HCT116 (cell line): ENCODE results near the gene PCCA. TPM values are rescaled to one million over a fixed set of nuclear protein-coding genes. Genes with fewer than 3 reads are reported as not detected.
"Not testable (repeated sequence)": the region's sequence is repeated elsewhere in the genome, so short reads cannot be mapped to it uniquely, and the experiment has no call there.

Experiments used
- ATAC-seq: fragments of 200-7000 bp; cut with Tn5 transposase; 2 replicates; pipeline ENCODE4 v1.9.1; 2020; ENCODE audit warnings: mild to moderate bottlenecking, moderate library complexity
- BruUV-seq: library from RNA; stranded (reverse); fragments of 400-500 nt; replicated peaks from 2 replicates; lab custom pipeline; 2021; lab: Mats Ljungman, UMichigan
- CTCF ChIA-PET: fragments of 300-600 bp; sonication (Branson Sonifier 250); formaldehyde crosslinking; loops from one replicate; lab custom pipeline; 2021; ENCODE audit warnings: antibody characterized with exemption; lab: Charles Lee
- POLR2A ChIA-PET: fragments of 300-600, 350-600 bp; sonication (Branson Sonifier 250); formaldehyde crosslinking; loops from one replicate; lab custom pipeline; 2021; ENCODE audit warnings: antibody characterized with exemption; lab: Charles Lee
- RAD21 ChIA-PET, 2 experiments: fragments of 300-600 bp; sonication (Branson Sonifier 250); formaldehyde crosslinking; loops; one replicate each; lab custom pipeline; 2023; ENCODE audit warnings: low total read pairs in 2 of 2; ENCODE audit not compliant: uncharacterized antibody in 2 of 2, unreplicated experiment in 2 of 2, low non-redundant PET in 1 of 2; lab: Charles Lee
- DNase-seq: peaks from one replicate; pipeline ENCODE4 v3.0.0-alpha.2; 2010; ENCODE audit warnings: low read depth, low spot score
- H2AFZ ChIP-seq: fragments of 200-600 bp; shearing (Covaris generic), sonication (generic); 2 replicates; pipeline ENCODE4 v1.6.1; 2017; ENCODE audit warnings: low read depth, mixed run types, mixed read lengths, antibody characterized with exemption, low read length; ENCODE audit not compliant: poor library complexity, severe bottlenecking
- H3K27ac ChIP-seq: 2 replicates; pipeline ENCODE4 v1.5.1; 2012; ENCODE audit warnings: low read depth, low read length
- H3K27me3 ChIP-seq: fragments of 200-600 bp; sonication (generic); 2 replicates; pipeline ENCODE4 v1.6.1; 2016; ENCODE audit warnings: mixed run types, low read length, mixed read lengths; ENCODE audit not compliant: insufficient read depth
- H3K36me3 ChIP-seq, 2 experiments: fragments of 200-500 bp in 1 of 2; fragments of 200-600 bp in 1 of 2; sonication (Bioruptor generic) in 1 of 2; sonication (generic) in 1 of 2; 2 replicates each; pipeline versions ENCODE4 v1.5.1 to v1.6.1; 2014 to 2016; ENCODE audit warnings: low read length in 2 of 2, inconsistent platforms in 1 of 2, mixed read lengths in 1 of 2, mixed run types in 1 of 2; ENCODE audit not compliant: insufficient read depth in 2 of 2, control insufficient read depth in 1 of 2
- H3K4me1 ChIP-seq, 2 experiments: fragments of 200-600 bp in 1 of 2; sonication (generic) in 1 of 2; 2 replicates each; pipeline versions ENCODE4 v1.5.1 to v1.6.1; 2012 to 2017; ENCODE audit warnings: low read length in 2 of 2, inconsistent platforms in 1 of 2, mild to moderate bottlenecking in 1 of 2, mixed read lengths in 1 of 2, mixed run types in 1 of 2, moderate library complexity in 1 of 2; ENCODE audit not compliant: insufficient read depth in 2 of 2, control insufficient read depth in 1 of 2
- H3K4me2 ChIP-seq: fragments of 200-600 bp; sonication (generic); 2 replicates; pipeline ENCODE4 v1.6.1; 2017; ENCODE audit warnings: mixed run types, low read length, mixed read lengths
- H3K4me3 ChIP-seq, 2 experiments: fragments of 200-600 bp in 1 of 2; sonication (generic) in 1 of 2; replicated peaks in 1 of 2; 2 replicates each; pipeline ENCODE4 v1.5.1; 2011 to 2016; ENCODE audit warnings: low read length in 2 of 2, control low read depth in 1 of 2, low read depth in 1 of 2, mild to moderate bottlenecking in 1 of 2, mixed read lengths in 1 of 2, mixed run types in 1 of 2
- H3K79me2 ChIP-seq: fragments of 200-600 bp; sonication (generic); 2 replicates; pipeline ENCODE4 v1.6.1; 2017; ENCODE audit warnings: mild to moderate bottlenecking, mixed run types, low read length, moderate library complexity, mixed read lengths; ENCODE audit not compliant: insufficient read depth
- H3K9ac ChIP-seq: fragments of 200-600 bp; sonication (generic); 2 replicates; pipeline ENCODE4 v1.6.1; 2016; ENCODE audit warnings: low read length, mixed read lengths
- H3K9me2 ChIP-seq: fragments of 200-600 bp; sonication (generic), shearing (Covaris generic); 2 replicates; pipeline ENCODE4 v1.6.1; 2017; ENCODE audit warnings: mixed run types, mild to moderate bottlenecking, moderate library complexity; ENCODE audit not compliant: insufficient read depth
- H3K9me3 ChIP-seq, 2 experiments: fragments of 200-500 bp in 1 of 2; fragments of 200-600 bp in 1 of 2; sonication (Bioruptor generic) in 1 of 2; sonication (generic) in 1 of 2; 2 replicates each; pipeline ENCODE4 v1.6.1; 2014 to 2017; ENCODE audit warnings: low read length in 2 of 2, mixed read lengths in 2 of 2, inconsistent platforms in 1 of 2, low read depth in 1 of 2, mild to moderate bottlenecking in 1 of 2, mixed run types in 1 of 2, moderate library complexity in 1 of 2; ENCODE audit not compliant: control insufficient read depth in 1 of 2, insufficient read depth in 1 of 2
- H4K20me1 ChIP-seq: fragments of 200-600 bp; sonication (generic), shearing (Covaris generic); 2 replicates; pipeline ENCODE4 v1.6.1; 2017; ENCODE audit warnings: mixed run types, mild to moderate bottlenecking, moderate library complexity; ENCODE audit not compliant: insufficient read depth
- ATF3 ChIP-seq: IDR thresholded peaks from 2 replicates; pipeline ENCODE4 v1.6.1; 2012
- CBX3 ChIP-seq: IDR thresholded peaks from 2 replicates; pipeline ENCODE4 v1.6.1; 2012; ENCODE audit warnings: low read depth
- CEBPB ChIP-seq: IDR thresholded peaks from 2 replicates; pipeline ENCODE4 v1.6.1; 2012; ENCODE audit warnings: low read depth
- FOSL1 ChIP-seq: IDR thresholded peaks from 2 replicates; pipeline ENCODE4 v1.6.1; 2012; ENCODE audit warnings: low read depth
- RAD21 ChIP-seq: IDR thresholded peaks from 2 replicates; pipeline ENCODE4 v1.6.1; 2012; ENCODE audit warnings: low read depth, mild to moderate bottlenecking
- SIN3A ChIP-seq: IDR thresholded peaks from 2 replicates; pipeline ENCODE4 v1.6.1; 2012; ENCODE audit warnings: low read depth
- TCF7L2 ChIP-seq: IDR thresholded peaks from 2 replicates; pipeline ENCODE4 v1.7.0; 2011; ENCODE audit warnings: borderline replicate concordance, inconsistent platforms; ENCODE audit not compliant: insufficient read depth, insufficient read length; ENCODE audit errors: extremely low read depth
- ZFX ChIP-seq: fragments of 450-650 bp; IDR thresholded peaks from 2 replicates; pipeline ENCODE4 v1.6.1; 2017
- ZNF274 ChIP-seq: fragments of 200-500 bp; sonication (Bioruptor generic); IDR thresholded peaks from 2 replicates; pipeline ENCODE4 v1.6.1; 2014; ENCODE audit warnings: mild to moderate bottlenecking, low read depth, low read length, inconsistent platforms
- intact Hi-C: fragments of 100-400 bp; cut with micrococcal nuclease; formaldehyde crosslinking; loops from 2 replicates; pipeline ENCODE4 v1.10.0; 2022
- total RNA-seq: library from RNA; stranded (reverse); gene quantifications from one replicate; pipeline ENCODE4 v1.2.1, GENCODE V29; 2021; ENCODE audit not compliant: unreplicated experiment

The PCCA gene
- total RNA-seq, 1 experiment from 2014 or later, result 23.0 TPM

- BruUV-seq, result no TSS peak
- DNase-seq, result no peak
These were observed 298.5 kb downstream of the PCCA start for GRCh38 chr13:100387416-100387815.

GRCh38 chr13:100388150-100388549 lies 299.3 kb downstream of the PCCA start:
- H3K27me3 ChIP-seq, H4K20me1 ChIP-seq, H3K36me3 ChIP-seq, RAD21 ChIA-PET, H3K4me3 ChIP-seq, DNase-seq, BruUV-seq, H3K9me2 ChIP-seq, ATAC-seq, H3K9me3 ChIP-seq, H3K27ac ChIP-seq, H3K4me2 ChIP-seq, H3K9ac ChIP-seq, H3K79me2 ChIP-seq, H2AFZ ChIP-seq: not testable (repeated sequence)
- ChIA-PET CTCF (interaction anchor here (1.5 kb wide), 1 partner anchor 127 kb away, joined by 5 read pairs; no protein-coding TSS in a partner anchor), POLR2A (interaction anchor here (0.6 kb wide), 1 partner anchor 100 kb away, joined by 3 read pairs; no protein-coding TSS in a partner anchor)
- H3K4me1 ChIP-seq, result peaks cover 46 to 55% of the 10 kb centered on the region in 2 experiments
- intact Hi-C loops, result loop anchor here (10.0 kb wide), 1 partner anchor 143 kb away; no protein-coding TSS in a partner anchor

More at GRCh38 chr13:100387416-100387815, 298.5 kb downstream of the PCCA start:
- POLR2A ChIA-PET, result no interaction called here
- Histone ChIP-seq H3K9ac (no peak overlapping the region), H3K4me1 (peaks cover 46 to 58% of the 10 kb centered on the region in 2 experiments), H3K9me3 (no peaks in the 10 kb centered on the region), H3K4me2 (no peak overlapping the region), H2AFZ (no peak overlapping the region), H3K9me2 (no peaks in the 10 kb centered on the region), H3K27ac (no peak overlapping the region), H3K4me3 (no peak overlapping the region), H3K36me3 (0 out of 4 replicates have a peak, but pooled peaks cover 0 to 5% of the 10 kb centered on the region in 2 experiments), H3K79me2 (no peaks in the 10 kb centered on the region), H4K20me1 (no peaks in the 10 kb centered on the region), H3K27me3 (no peaks in the 10 kb centered on the region)
- TF ChIP-seq FOSL1 (no peak), CBX3 (no peak), CEBPB (no peak), SIN3A (no peak), ZNF274 (no peak), TCF7L2 (no peak), RAD21 (no peak), ZFX (no peak), ATF3 (no peak)
- ATAC-seq, result no peak
- RAD21 ChIA-PET, result no interaction called here
- intact Hi-C loops, result loop anchor here (10.0 kb wide), 1 partner anchor 143 kb away; no protein-coding TSS in a partner anchor
- CTCF ChIA-PET, result no interaction called here
